ENCODE results near the gene WDR26.
"Not testable (repeated sequence)": the region's sequence is repeated elsewhere in the genome, so short reads cannot be mapped to it uniquely, and the experiment has no call there.

WDR26 gene

DNA sequence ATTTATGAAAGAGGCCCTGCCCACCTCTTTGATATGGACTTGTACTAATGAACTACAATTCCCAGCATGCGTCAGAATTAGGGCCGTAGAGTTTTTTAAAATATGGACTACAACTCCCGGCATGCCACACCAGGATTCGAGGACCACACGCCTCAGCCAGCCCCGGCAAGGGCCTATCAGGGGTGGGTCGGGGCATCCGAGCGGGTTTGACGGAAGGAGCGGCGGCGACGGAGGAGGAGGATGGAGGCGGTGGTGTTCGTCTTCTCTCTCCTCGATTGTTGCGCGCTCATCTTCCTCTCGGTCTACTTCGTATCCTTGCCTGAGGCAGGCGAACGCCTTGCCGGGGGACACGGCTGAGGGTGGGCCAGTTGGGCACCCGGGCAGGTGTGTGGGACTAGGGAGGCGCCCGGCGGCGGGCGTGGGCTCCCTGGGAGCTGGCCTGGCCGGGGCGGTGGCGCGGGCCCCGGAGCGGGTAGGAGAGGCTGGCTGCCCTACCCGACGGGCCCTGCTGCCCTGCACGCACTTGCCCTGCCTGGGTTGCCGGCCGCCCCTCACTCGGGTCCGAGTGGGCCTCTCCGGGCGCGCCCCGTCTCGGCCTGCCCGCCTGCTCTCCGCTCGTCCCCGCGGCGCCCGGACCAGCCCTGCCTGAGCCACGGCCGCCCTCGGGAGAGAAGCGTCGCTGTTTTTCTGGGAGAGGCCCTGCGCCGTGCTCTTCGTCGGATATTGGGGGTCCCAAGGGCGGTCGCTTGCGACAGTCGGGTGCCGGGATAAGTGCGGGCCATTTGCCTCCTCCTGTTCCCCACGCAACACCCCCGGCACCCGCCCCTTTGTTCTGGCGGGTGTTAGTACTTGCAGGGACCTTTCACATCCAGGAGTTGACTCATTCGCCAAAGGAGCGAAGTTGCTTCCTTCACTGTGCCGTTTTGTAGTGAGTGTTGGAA lies 77.6 kb downstream of the WDR26 start, which contains the start of gene CNIH4:
TSS of gene CNIH4 (plus strand) at position 195 of the 941 bp plus-strand sequence. CDS start at position 241, 46 bp downstream.
- DNase-seq (ENCODE audit: extremely low read depth, low read depth) = peak; percentile 91
- H3K4me3 ChIP-seq (replicated peaks; ENCODE audit: low read depth, low read length) = peak within 1 kb of the TSS; percentile 78
- no peak for TF ChIP-seq CTCF (IDR thresholded peaks at IDR 0.05; ENCODE audit: low read depth, low read length, missing control alignments)

DNA sequence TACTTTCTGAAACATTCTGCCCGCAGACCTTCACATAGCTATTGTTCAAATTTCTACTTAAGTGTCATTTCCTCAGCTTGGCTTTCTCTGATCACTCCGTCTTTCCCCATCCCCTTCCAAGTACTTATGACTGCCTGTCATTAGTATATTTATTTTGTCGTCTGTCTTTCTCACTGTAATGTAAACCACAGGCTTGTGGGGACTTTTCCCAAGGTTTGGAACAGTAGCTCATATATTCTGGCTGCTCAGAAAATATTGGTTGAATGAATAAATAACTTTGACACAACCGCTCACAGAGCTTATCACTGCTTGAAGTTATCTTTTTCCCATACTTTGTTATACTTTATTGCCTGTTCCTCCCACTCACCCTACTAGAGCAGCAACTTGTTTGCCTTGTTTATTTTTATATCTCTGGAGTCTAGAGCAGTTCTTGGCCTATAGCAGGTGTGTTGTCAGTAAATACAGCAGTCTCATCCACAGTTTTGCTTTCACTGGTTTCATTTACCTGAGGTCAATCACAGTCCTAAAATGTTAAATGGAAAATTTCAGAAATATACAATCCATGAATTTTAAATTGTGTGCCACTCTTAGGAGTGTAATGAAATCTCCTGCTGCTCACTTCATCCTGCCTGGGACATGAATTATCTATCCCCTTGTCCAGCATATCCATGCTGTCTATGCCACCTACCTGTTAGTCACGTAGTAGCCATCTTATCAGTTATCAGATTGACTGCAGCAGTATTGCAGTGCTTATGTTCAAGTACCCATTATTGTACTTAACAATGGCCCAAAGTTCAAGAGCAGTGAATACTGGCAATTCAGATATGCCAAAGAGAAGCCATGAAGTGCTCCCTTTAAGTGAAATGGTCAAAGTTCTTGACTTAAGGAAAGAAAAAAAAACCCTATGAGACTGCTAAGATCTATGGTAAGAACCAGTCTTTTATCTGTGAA lies 80.3 kb downstream of the WDR26 start:
- no peak for DNase-seq (ENCODE audit: extremely low read depth, low read depth)
- TF ChIP-seq CTCF (IDR thresholded peaks at IDR 0.05; ENCODE audit: low read depth, low read length, missing control alignments) = no peak
- H3K4me3 ChIP-seq (replicated peaks; ENCODE audit: low read depth, low read length) = no peak overlapping the region

DNA sequence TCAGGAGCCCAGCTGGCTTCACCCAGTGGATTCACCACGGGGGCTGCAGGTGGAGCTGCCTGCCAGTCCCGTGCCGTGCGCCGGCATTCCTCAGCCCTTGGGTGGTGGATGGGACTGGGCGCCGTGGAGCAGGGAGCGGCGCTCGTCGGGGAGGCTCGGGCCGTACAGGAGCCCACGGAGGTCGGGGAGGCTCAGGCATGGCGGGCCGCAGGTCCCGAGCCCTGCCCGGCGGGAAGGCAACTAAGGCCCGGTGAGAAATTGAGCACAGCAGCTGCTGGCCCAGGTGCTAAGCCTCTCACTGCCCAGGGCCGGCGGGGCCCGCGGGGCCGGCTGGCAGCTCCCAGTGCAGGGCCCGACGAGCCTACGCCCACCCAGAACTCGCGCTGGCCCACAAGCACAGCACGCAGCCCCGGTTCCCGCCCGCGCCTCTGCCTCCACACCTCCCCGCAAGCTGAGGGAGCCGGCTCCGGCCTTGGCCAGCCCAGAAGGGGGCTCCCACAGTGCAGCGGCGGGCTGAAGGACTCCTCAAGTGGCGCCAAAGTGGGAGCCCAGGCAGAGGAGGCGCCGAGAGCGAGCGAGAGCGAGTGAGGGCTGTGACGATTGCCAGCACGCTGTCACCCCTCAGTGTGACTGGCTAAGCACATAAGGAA lies 82.0 kb downstream of the WDR26 start:
- H3K4me3 ChIP-seq (replicated peaks; ENCODE audit: low read depth, low read length); DNase-seq (ENCODE audit: extremely low read depth, low read depth): not testable (repeated sequence)

DNA sequence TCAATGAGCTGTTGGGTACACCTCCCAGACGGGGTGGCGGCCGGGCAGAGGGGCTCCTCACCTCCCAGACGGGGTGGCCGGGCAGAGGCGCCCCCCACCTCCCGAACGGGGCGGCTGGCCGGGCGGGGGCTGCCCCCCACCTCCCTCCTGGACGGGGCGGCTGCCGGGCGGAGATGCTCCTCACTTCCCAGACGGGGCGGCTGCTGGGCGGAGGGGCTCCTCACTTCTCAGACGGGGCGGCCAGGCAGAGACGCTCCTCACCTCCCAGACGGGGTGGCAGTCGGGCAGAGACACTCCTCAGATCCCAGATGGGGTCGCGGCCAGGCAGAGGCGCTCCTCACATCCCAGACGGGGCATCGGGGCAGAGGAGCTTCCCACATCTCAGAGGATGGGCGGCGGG lies 84.9 kb downstream of the WDR26 start:
- H3K4me3 ChIP-seq (replicated peaks; ENCODE audit: low read depth, low read length); DNase-seq (ENCODE audit: extremely low read depth, low read depth): not testable (repeated sequence)

- H3K4me3 ChIP-seq (replicated peaks; ENCODE audit: low read depth, low read length) = no peak overlapping the region
- DNase-seq (ENCODE audit: extremely low read depth, low read depth) = no peak
- no peak for TF ChIP-seq CTCF (IDR thresholded peaks at IDR 0.05; ENCODE audit: low read depth, low read length, missing control alignments)
These were observed 86.5 kb downstream of the WDR26 start for GRCh38 chr1:224348137-224348536.

- no peak for TF ChIP-seq CTCF (IDR thresholded peaks at IDR 0.05; ENCODE audit: low read depth, low read length, missing control alignments)
- DNase-seq (ENCODE audit: extremely low read depth, low read depth) = no peak
- no peak overlapping the region for H3K4me3 ChIP-seq (replicated peaks; ENCODE audit: low read depth, low read length)
These were observed 90.9 kb downstream of the WDR26 start for GRCh38 chr1:224343679-224344078.

DNA sequence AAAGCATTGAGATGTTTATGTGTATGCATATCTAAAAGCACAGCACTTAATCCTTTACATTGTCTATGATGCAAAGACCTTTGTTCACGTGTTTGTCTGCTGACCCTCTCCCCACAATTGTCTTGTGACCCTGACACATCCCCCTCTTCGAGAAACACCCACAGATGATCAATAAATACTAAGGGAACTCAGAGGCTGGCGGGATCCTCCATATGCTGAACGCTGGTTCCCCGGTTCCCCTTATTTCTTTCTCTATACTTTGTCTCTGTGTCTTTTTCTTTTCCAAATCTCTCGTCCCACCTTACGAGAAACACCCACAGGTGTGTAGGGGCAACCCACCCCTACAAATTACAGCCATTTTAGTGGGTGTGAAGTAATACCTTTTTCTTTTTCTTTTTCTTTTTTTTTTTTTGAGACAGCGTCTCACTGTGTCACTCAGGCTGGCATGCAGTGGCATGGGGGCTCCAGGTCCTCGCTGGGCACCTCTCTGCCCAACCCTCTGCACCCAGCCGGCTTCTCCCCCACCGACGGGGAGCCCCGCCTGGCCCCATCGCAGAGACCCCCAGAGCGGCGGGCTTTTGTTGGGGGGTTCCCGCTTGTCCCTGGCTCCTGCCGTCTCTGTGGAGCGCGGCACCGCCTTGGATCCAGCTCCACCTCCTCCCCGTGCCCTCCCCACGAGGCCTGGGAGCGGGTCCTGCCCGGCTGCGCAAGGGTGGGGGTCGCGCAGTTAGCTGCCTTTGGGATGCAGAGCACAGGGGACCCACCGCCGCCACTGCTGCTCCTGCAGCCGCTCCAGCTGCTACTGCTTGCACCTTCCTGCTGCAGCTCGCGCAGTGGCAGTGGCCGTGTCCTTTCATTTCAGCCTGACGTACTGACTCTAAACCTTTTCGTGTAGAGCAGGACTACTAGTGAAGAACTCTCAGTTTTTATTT lies 93.9 kb downstream of the WDR26 start:
- not testable (repeated sequence) for DNase-seq (ENCODE audit: extremely low read depth, low read depth)
- peak overlapping the region; percentile 43 for H3K4me3 ChIP-seq (replicated peaks; ENCODE audit: low read depth, low read length)
